GM18499 (cell line): Measurements from ENCODE around the gene ENPP4.

Source experiments
- ATAC-seq: cut with Tn5 transposase; IDR thresholded peaks from one replicate; pipeline ENCODE4 v1.9.1; 2021; ENCODE audit warnings: moderate number of reproducible peaks; ENCODE audit not compliant: insufficient read depth, unreplicated experiment

Gene ENPP4

GRCh38 chr6:46191961-46192360 is 62.2 kb downstream of the ENPP4 start:
- no peak for ATAC-seq
